RWPE2 (cell line): Measurements from ENCODE around the gene MREG.
A peak's percentile ranks its signal among the peaks of the same experiment; 100 is the strongest.

Source experiments
- ATAC-seq: fragments of 200-7000 bp; cut with Tn5 transposase; 3 replicates; pipeline ENCODE4 v1.9.1; 2021; ENCODE audit warnings: low read depth
- DNase-seq: peaks from one replicate; pipeline ENCODE4 v3.0.0-alpha.2; 2020; ENCODE audit warnings: low spot score
- H3K27ac ChIP-seq: fragments of 450-650 bp; 2 replicates; pipeline ENCODE4 v1.5.1; 2017; ENCODE audit warnings: mild to moderate bottlenecking; ENCODE audit not compliant: poor library complexity, severe bottlenecking
- H3K27me3 ChIP-seq: fragments of 250-450 bp; sonication (Bioruptor Pico); 2 replicates; pipeline ENCODE4 v1.5.1; 2021; ENCODE audit warnings: mild to moderate bottlenecking, moderate library complexity; ENCODE audit not compliant: insufficient read depth, poor library complexity, severe bottlenecking
- H3K36me3 ChIP-seq: fragments of 250-450 bp; sonication (Bioruptor Pico); 2 replicates; pipeline ENCODE4 v1.5.1; 2020; ENCODE audit warnings: low read depth, mild to moderate bottlenecking, moderate library complexity
- H3K4me1 ChIP-seq: fragments of 250-450 bp; sonication (Bioruptor Pico); 2 replicates; pipeline ENCODE4 v1.5.1; 2021; ENCODE audit warnings: mild to moderate bottlenecking, moderate library complexity; ENCODE audit not compliant: insufficient read depth, poor library complexity, severe bottlenecking
- H3K4me3 ChIP-seq: fragments of 250-450 bp; sonication (Bioruptor Pico); 2 replicates; pipeline ENCODE4 v1.5.1; 2021; ENCODE audit warnings: mild to moderate bottlenecking, moderate library complexity; ENCODE audit not compliant: severe bottlenecking
- H3K9me3 ChIP-seq: fragments of 250-450 bp; sonication (Bioruptor Pico); 2 replicates; pipeline ENCODE4 v1.5.1; 2021; ENCODE audit warnings: mild to moderate bottlenecking, moderate library complexity; ENCODE audit not compliant: severe bottlenecking
- CTCF ChIP-seq: fragments of 450-650 bp; IDR thresholded peaks from one replicate; pipeline ENCODE4 v1.5.1; 2017; ENCODE audit warnings: mild to moderate bottlenecking, moderate library complexity; ENCODE audit not compliant: poor library complexity, severe bottlenecking

MREG gene

GRCh38 chr2:216044883-216045486, 31.6 kb upstream of the MREG start:
- DNase-seq (no peak), ATAC-seq (no peak)
- TF ChIP-seq CTCF: no peak
- H3K27ac ChIP-seq: no peak overlapping the region
- no peaks in the 10 kb centered on the region for H3K9me3 ChIP-seq
- H3K36me3 ChIP-seq: 0 out of 2 replicates have a peak, but pooled peaks cover 4% of the 10 kb centered on the region
- no peaks in the 10 kb centered on the region for H3K27me3 ChIP-seq
- H3K4me1 ChIP-seq: no peaks in the 10 kb centered on the region
- no peak overlapping the region for H3K4me3 ChIP-seq

- Histone ChIP-seq H3K27me3 (no peaks in the 10 kb centered on the region), H3K36me3 (0 out of 2 replicates have a peak, but pooled peaks cover 4% of the 10 kb centered on the region), H3K4me3 (no peak overlapping the region), H3K4me1 (no peaks in the 10 kb centered on the region), H3K27ac (no peak overlapping the region), H3K9me3 (no peaks in the 10 kb centered on the region)
- DNase-seq (no peak), ATAC-seq (no peak)
- TF ChIP-seq CTCF: no peak
These were observed 30.6 kb upstream of the MREG start for GRCh38 chr2:216043949-216044348.

- Histone ChIP-seq H3K4me3 (no peak overlapping the region), H3K36me3 (0 out of 2 replicates have a peak, but pooled peaks cover 3% of the 10 kb centered on the region), H3K27ac (no peak overlapping the region), H3K4me1 (no peaks in the 10 kb centered on the region), H3K27me3 (no peaks in the 10 kb centered on the region), H3K9me3 (no peaks in the 10 kb centered on the region)
- TF ChIP-seq CTCF: no peak
- DNase-seq (no peak), ATAC-seq (no peak)
These were observed 28.1 kb upstream of the MREG start for GRCh38 chr2:216041438-216041837.

GRCh38 chr2:216039918-216040317, 26.6 kb upstream of the MREG start:
- no peaks in the 10 kb centered on the region for H3K9me3 ChIP-seq
- no peak for DNase-seq
- no peaks in the 10 kb centered on the region for H3K4me1 ChIP-seq
- no peaks in the 10 kb centered on the region for H3K27me3 ChIP-seq
- no peak for TF ChIP-seq CTCF
- H3K36me3 ChIP-seq: 0 out of 2 replicates have a peak, but pooled peaks cover 3% of the 10 kb centered on the region
- no peak overlapping the region for H3K4me3 ChIP-seq
- ATAC-seq: no peak
- H3K27ac ChIP-seq: no peak overlapping the region

- ATAC-seq: peak; percentile 47; the same call in 1 of the 3 replicates
- Histone ChIP-seq H3K9me3 (no peaks in the 10 kb centered on the region), H3K4me3 (no peak overlapping the region), H3K27me3 (no peaks in the 10 kb centered on the region), H3K27ac (no peak overlapping the region), H3K36me3 (peaks cover 6% of the 10 kb centered on the region; the same call in 1 of the 2 replicates), H3K4me1 (peaks cover 7% of the 10 kb centered on the region)
- TF ChIP-seq CTCF: peak; percentile 91
- DNase-seq: no peak
These were observed 20.7 kb upstream of the MREG start for GRCh38 chr2:216034065-216034464.
